ENCODE data around the gene ENTPD6.
"Not testable (repeated sequence)": the region's sequence is repeated elsewhere in the genome, so short reads cannot be mapped to it uniquely, and the experiment has no call there.

Gene ENTPD6

DNA sequence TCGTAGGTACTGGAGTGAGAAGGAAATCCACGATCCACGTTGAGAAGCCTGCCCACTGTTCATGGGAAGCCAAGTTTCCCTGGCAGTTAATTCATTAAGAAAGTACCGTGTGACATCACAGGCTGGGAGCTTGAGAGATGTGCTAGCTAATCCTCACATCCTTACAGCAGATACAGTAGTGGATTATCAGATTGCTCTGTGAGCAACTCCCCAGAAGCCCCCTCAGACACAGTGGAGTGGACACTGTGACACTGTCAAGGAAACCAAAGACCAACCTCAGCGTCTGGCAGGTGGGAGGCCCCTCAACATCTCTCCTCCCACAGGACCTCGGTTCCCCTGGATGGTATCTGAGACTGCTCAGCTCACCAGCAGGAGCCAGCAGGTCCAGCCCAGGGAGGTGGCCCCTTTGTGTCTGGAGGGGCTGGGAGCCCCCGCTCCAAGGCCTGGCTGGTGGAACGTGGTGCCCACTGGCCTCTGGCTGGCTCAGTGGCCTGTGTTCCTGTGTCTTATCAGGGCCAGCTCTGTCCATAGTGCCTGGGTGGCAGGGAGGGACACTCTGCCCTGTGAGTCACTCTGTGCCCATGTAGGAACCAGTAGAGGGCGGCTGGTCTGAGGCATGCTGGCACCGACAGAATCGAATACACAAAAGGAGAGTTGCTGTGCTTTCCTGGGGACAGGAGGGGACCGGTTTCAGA lies 59.6 kb downstream of the ENTPD6 start:
- DNase-seq (ENCODE audit: low read depth in 1 of 2, low spot score in 1 of 2) = no peak

DNA sequence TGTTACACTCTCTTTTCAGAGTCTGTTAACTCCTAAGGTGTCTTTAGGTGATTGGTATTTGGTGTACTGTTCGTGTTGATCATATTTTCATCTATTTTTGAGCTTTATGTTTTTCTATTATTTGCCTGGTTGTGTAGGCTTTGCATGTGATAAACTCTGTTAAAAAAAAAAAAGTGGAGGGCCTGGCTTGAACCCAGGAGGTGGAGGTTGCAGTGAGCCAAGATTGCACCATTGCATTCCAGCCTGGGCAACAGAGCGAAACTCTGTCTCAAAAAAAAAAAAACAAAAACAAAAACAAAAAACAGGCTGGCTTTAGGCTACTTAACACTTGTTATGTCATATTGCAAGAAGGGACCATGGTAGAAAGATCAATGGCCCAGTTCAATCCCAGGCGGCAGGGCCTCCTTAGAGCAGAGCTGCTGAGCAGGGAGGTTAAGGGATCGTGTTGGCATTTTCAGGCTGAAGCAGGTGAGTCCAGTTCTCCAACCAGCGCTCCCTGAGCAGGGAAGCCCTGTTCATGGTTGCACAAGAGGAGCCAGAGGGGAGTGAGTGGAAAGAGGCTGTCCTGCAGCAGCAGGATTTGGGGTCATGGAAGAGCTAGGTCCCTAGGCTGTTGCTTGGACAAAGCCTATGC lies 60.8 kb downstream of the ENTPD6 start:
- DNase-seq (ENCODE audit: low read depth in 1 of 2, low spot score in 1 of 2) = no peak

DNA sequence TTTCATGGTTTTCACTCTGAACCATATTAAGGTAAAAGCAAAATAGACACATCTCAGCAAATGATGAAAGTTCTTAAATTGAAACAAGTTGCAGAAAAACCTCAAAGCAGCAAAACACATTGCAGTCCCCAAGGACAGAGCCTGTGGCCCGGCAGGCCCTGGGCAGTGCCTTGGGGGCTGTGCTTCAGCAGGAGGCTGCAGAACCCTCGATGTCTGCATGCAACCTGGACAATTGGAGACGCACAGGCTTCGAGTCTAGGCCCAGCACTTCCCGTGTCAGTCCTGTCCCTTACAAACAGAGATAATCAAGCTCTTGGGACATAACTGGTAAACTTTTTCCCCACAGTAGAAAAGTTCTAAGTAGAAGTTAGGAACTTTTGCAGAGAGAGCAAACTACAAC lies 61.6 kb downstream of the ENTPD6 start:
- DNase-seq (ENCODE audit: low read depth in 1 of 2, low spot score in 1 of 2) = no peak

GRCh38 chr20:25257756-25258475 lies 62.4 kb downstream of the ENTPD6 start:
- DNase-seq (ENCODE audit: low read depth in 1 of 2, low spot score in 1 of 2) = no peak

DNA sequence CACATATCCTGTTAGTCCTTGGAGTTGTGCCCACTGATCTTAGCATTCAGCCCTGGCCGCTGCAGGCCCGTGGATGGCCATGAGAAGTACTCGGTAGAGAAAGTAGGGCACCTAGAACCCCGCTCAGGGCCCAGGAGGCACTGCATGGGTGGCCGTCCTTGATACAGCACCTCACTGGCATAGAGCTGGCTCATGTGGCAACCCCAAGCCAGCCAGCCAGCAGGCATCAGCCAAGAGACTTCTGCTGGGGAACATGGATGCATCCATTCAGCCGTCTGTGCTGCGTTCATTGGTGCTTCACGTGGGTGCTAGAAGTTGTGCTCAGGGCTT lies 62.9 kb downstream of the ENTPD6 start:
- no peak for DNase-seq (ENCODE audit: low read depth in 1 of 2, low spot score in 1 of 2)

GRCh38 chr20:25258828-25259227 lies 63.3 kb downstream of the ENTPD6 start:
- DNase-seq (ENCODE audit: low read depth in 1 of 2, low spot score in 1 of 2) = no peak

- DNase-seq (ENCODE audit: low read depth in 1 of 2, low spot score in 1 of 2) = no peak
Observed at GRCh38 chr20:25259358-25259757, 63.8 kb downstream of the ENTPD6 start.

- no peak for DNase-seq (ENCODE audit: low read depth in 1 of 2, low spot score in 1 of 2)
Observed at GRCh38 chr20:25259788-25260254, 64.3 kb downstream of the ENTPD6 start.

GRCh38 chr20:25260770-25261437 lies 65.4 kb downstream of the ENTPD6 start:
- DNase-seq (ENCODE audit: low read depth in 1 of 2, low spot score in 1 of 2) = not testable (repeated sequence)

- no peak for DNase-seq (ENCODE audit: low read depth in 1 of 2, low spot score in 1 of 2)
Observed at GRCh38 chr20:25269057-25269832, 73.7 kb downstream of the ENTPD6 start.

GRCh38 chr20:25269833-25270170 lies 74.3 kb downstream of the ENTPD6 start:
- DNase-seq (ENCODE audit: low read depth in 1 of 2, low spot score in 1 of 2) = no peak

- DNase-seq (ENCODE audit: low read depth in 1 of 2, low spot score in 1 of 2) = no peak
Observed at GRCh38 chr20:25270829-25271251, 75.3 kb downstream of the ENTPD6 start.

- no peak for DNase-seq (ENCODE audit: low read depth in 1 of 2, low spot score in 1 of 2)
Observed at GRCh38 chr20:25271486-25272222, 76.1 kb downstream of the ENTPD6 start.

- no peak for DNase-seq (ENCODE audit: low read depth in 1 of 2, low spot score in 1 of 2)
Observed at GRCh38 chr20:25272223-25273000, 76.9 kb downstream of the ENTPD6 start.

DNA sequence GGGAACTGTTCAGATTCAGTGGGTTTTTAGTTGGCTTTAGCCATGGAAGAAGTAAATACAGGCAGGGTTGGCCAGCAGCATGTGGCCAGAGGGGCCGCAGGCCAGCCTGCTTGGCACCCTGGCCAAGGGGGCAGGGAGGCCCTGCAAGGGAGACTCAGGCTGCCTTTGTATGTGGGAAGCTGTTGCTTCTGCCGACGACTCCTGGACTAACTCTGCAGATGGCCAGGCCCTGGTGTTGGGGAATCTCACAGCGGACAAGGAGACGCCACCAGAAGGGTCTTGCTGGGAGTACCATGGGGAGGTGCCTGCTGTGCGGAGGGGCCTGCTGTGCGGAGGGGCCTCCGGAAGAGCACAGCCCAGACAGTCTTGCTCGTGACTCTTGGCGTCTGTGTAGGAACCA lies 77.5 kb downstream of the ENTPD6 start:
- DNase-seq (ENCODE audit: low read depth in 1 of 2, low spot score in 1 of 2) = no peak

DNA sequence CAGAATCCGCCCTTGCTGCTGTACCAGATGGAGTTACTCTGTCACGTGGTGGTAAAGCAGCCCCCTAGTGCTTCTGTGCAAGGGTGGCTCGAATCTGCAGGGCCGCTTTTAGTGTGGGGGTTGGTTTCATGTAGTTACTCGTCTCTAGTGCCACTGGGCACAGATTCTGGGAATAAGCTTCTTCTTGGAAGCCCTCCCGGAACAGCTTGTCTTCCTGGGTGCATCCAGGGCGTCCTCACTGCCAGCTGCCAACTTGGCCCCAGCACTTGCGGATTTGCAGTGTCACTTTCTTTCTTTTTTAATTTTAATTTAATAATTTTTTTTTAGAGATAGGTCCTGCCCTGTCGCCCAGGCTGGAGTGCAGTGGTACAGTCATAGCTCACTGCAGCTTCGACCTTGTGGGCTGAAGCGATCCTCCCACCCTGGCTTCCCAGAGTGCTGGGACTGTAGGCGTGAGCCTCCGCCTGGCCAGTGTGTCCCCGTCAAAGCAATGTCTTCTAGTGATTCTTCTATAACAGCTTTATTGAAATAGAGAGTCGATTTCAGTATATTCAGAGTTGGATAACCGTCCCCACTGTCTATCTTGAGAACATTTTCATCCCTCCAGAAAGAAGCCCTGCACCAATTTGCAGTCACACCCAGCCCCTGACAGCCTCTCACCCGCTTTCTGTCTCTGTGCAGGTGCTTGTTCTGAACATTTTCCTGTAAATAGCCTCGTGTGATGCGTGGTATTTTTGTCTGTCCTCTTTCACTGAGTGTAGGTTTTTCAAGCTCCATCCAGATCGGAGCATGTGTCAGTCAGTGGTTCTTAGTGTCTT lies 78.2 kb downstream of the ENTPD6 start:
- DNase-seq (ENCODE audit: low read depth in 1 of 2, low spot score in 1 of 2) = no peak

DNA sequence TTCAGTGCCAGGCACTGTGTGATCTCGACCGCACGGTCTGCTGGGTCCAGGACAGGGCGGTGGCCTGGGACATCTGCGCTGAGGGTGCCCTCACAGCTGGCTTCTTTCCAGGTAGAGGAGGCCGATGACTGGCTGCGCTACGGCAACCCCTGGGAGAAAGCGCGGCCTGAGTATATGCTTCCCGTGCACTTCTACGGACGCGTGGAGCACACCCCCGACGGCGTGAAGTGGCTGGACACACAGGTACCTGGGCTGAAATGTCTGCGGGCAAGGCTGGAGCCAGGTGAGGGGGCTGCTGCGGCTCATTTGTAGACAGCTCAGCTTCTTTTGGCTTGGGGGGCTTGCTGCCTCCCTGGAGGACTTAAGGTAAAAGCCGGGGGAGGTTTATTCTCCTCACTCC lies 79.0 kb downstream of the ENTPD6 start:
- no peak for DNase-seq (ENCODE audit: low read depth in 1 of 2, low spot score in 1 of 2)

DNA sequence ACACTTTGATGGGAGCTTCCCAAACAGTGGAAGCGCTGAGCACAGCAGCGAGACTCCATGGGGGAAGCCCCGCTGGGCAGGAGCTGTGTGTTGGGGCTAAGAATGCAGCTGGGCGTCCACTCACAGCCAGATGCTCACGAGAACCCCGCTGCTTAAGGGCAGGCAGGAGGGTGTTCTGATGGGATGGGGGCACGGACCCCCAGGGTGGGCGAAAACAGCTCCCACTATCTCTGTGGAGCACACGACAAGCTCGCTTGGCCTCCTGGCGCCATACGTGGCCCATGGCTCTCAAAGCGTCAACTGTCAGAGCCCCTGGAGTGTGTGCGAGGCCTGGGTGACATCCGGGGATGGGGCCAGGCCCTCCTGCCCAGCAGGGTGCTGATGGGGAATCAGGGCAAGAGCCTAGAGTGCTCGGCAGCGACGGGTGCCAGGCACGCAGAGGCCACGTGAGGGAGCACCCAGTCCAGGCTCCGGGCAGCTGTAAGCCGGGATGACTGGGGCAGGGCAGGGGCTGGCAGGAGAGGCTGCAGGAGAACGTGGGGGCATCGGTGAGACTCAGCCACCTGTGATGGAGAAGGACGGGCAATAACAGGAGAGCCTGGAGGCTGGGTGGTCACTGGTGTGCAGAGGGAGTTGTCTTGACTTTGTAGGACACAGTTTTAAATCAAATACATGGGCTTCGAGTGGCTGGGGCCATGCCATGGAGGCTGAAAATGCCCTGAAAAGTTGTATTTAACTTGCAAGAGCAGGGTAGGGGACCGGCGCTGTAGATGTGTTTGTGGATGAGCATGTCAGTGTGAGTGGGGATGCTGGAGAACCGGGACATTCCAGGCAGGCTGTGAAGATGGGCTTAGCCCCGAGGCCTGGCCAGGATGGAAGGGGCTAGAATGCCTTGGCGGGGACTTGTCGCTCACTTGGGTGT lies 79.6 kb downstream of the ENTPD6 start:
- DNase-seq (ENCODE audit: low read depth in 1 of 2, low spot score in 1 of 2) = no peak

All from stimulated activated CD4-positive, alpha-beta T cell treated with anti-CD3 and anti-CD28 coated beads, Interleukin-15, amount 100 ng/mL, for 1 hour (primary cell).